Coronary artery (tissue), 2 donors: Measurements from ENCODE around the gene GTSF1L.

Source experiments
- DNase-seq: peaks from one replicate; pipeline ENCODE4 v3.0.0-alpha.2; 2017; ENCODE audit warnings: low spot score
- H3K27ac ChIP-seq, 2 donors: fragments of 200-600 bp; sonication (generic); one replicate each; pipeline ENCODE4 v1.5.1; 2016 to 2019
- H3K4me3 ChIP-seq: fragments of 200-600 bp; sonication (generic); 2 replicates; pipeline ENCODE4 v1.5.1; 2016; ENCODE audit warnings: mild to moderate bottlenecking, moderate library complexity
- CTCF ChIP-seq: fragments of 200-600 bp; sonication (generic); IDR thresholded peaks from one replicate; pipeline ENCODE4 v1.5.1; 2019; ENCODE audit warnings: antibody characterized with exemption

Gene GTSF1L

GRCh38 chr20:43717616-43717995 is 9.2 kb downstream of the GTSF1L start:
- no peak overlapping the region for H3K4me3 ChIP-seq
- H3K27ac ChIP-seq, result no peak overlapping the region
- no peak for TF ChIP-seq CTCF
- DNase-seq, result no peak

- Histone ChIP-seq H3K27ac (no peak overlapping the region), H3K4me3 (no peak overlapping the region)
- TF ChIP-seq CTCF, result no peak
- no peak for DNase-seq
These were observed 9.8 kb downstream of the GTSF1L start for GRCh38 chr20:43716757-43717615.

GRCh38 chr20:43716123-43716522 is 10.7 kb downstream of the GTSF1L start:
- no peak for DNase-seq
- no peak for TF ChIP-seq CTCF
- Histone ChIP-seq H3K27ac (no peak overlapping the region), H3K4me3 (no peak overlapping the region)

GRCh38 chr20:43715511-43715910 is 11.3 kb downstream of the GTSF1L start:
- Histone ChIP-seq H3K27ac (no peak overlapping the region), H3K4me3 (no peak overlapping the region)
- no peak for DNase-seq
- TF ChIP-seq CTCF, result no peak

GRCh38 chr20:43715044-43715443 is 11.8 kb downstream of the GTSF1L start:
- Histone ChIP-seq H3K4me3 (no peak overlapping the region), H3K27ac (no peak overlapping the region)
- DNase-seq, result no peak
- TF ChIP-seq CTCF, result no peak

GRCh38 chr20:43711098-43711654 is 15.6 kb downstream of the GTSF1L start:
- no peak for TF ChIP-seq CTCF
- Histone ChIP-seq H3K27ac (no peak overlapping the region), H3K4me3 (no peak overlapping the region)
- no peak for DNase-seq
